Caco-2 (cell line): ENCODE data around the gene CYP20A1. TPM values are rescaled to one million over a fixed set of nuclear protein-coding genes. Genes with fewer than 3 reads are reported as not detected.

Experiments
- BruUV-seq: library from RNA; stranded (reverse); fragments of 400-500 nt; replicated peaks from 2 replicates; lab custom pipeline; 2021; lab: Mats Ljungman, UMichigan
- CTCF ChIA-PET: fragments of 300-600 bp; sonication (Branson Sonifier 250); formaldehyde crosslinking; loops from one replicate; lab custom pipeline; 2022; ENCODE audit warnings: antibody characterized with exemption; lab: Charles Lee
- POLR2A ChIA-PET: fragments of 300-600 bp; sonication (Branson Sonifier 250); formaldehyde crosslinking; loops from one replicate; lab custom pipeline; 2022; ENCODE audit warnings: antibody characterized with exemption; lab: Charles Lee
- DNase-seq, 2 experiments: peaks; one replicate each; pipeline versions ENCODE4 v3.0.0 to v3.0.0-alpha.2; 2020 to 2022
- H3K27me3 ChIP-seq: replicated peaks from 2 replicates; pipeline ENCODE4 v1.6.0; 2011; ENCODE audit warnings: low read length; ENCODE audit not compliant: control insufficient read depth, insufficient read depth
- H3K36me3 ChIP-seq: 2 replicates; pipeline ENCODE4 v1.5.1; 2011; ENCODE audit warnings: low read length; ENCODE audit not compliant: control insufficient read depth, insufficient read depth
- H3K4me1 ChIP-seq: fragments of 250-450 bp; sonication (Bioruptor Pico); 2 replicates; pipeline ENCODE4 v1.5.1; 2020; ENCODE audit warnings: mild to moderate bottlenecking
- H3K4me3 ChIP-seq: 2 replicates; pipeline ENCODE4 v1.5.1; 2011; ENCODE audit warnings: low read depth, mild to moderate bottlenecking, control low read depth, low read length
- H3K9me3 ChIP-seq: fragments of 250-450 bp; sonication (Bioruptor Pico); 2 replicates; pipeline ENCODE4 v1.5.1; 2020; ENCODE audit warnings: mild to moderate bottlenecking, moderate library complexity
- H3K27ac Mint-ChIP-seq: one replicate; pipeline ENCODE4 v1.8.0; 2022; ENCODE audit warnings: mixed read lengths; ENCODE audit not compliant: unreplicated experiment
- H3K27me3 Mint-ChIP-seq: one replicate; pipeline ENCODE4 v1.8.0; 2022; ENCODE audit warnings: mixed read lengths; ENCODE audit not compliant: insufficient read depth, unreplicated experiment
- H3K36me3 Mint-ChIP-seq: one replicate; pipeline ENCODE4 v1.8.0; 2022; ENCODE audit warnings: mild to moderate bottlenecking, mixed read lengths; ENCODE audit not compliant: insufficient read depth, unreplicated experiment
- H3K4me1 Mint-ChIP-seq: one replicate; pipeline ENCODE4 v1.8.0; 2022; ENCODE audit warnings: low read depth, mixed read lengths; ENCODE audit not compliant: unreplicated experiment
- H3K4me3 Mint-ChIP-seq: one replicate; pipeline ENCODE4 v1.8.0; 2022; ENCODE audit warnings: mild to moderate bottlenecking, moderate library complexity, mixed read lengths; ENCODE audit not compliant: unreplicated experiment
- H3K9me3 Mint-ChIP-seq: one replicate; pipeline ENCODE4 v1.8.0; 2022; ENCODE audit warnings: mixed read lengths; ENCODE audit not compliant: unreplicated experiment
- intact Hi-C: fragments of 100-400 bp; cut with micrococcal nuclease; formaldehyde crosslinking; loops from one replicate; pipeline ENCODE4 v1.10.0; 2022; ENCODE audit not compliant: unreplicated experiment
- total RNA-seq: library from RNA; stranded (reverse); gene quantifications from 2 replicates; pipeline ENCODE4 v1.2.3, GENCODE V29; 2022
- TF ChIP-seq, protein P1 (sequence below), 2 experiments: fragments of 200-600 bp in 1 of 2; IDR thresholded peaks; 1 replicate in 1 of 2; 2 replicates in 1 of 2; pipeline versions ENCODE4 v1.5.1 to v1.8.0; 2011 to 2022; ENCODE audit warnings: antibody characterized with exemption in 1 of 2, control low read depth in 1 of 2, inconsistent platforms in 1 of 2, low read depth in 1 of 2, low read length in 1 of 2, mild to moderate bottlenecking in 1 of 2, moderate library complexity in 1 of 2; ENCODE audit not compliant: insufficient read depth in 1 of 2, severe bottlenecking in 1 of 2, unreplicated experiment in 1 of 2

Gene CYP20A1
- total RNA-seq, 1 experiment from 2014 or later, result 39.3 TPM

DNA sequence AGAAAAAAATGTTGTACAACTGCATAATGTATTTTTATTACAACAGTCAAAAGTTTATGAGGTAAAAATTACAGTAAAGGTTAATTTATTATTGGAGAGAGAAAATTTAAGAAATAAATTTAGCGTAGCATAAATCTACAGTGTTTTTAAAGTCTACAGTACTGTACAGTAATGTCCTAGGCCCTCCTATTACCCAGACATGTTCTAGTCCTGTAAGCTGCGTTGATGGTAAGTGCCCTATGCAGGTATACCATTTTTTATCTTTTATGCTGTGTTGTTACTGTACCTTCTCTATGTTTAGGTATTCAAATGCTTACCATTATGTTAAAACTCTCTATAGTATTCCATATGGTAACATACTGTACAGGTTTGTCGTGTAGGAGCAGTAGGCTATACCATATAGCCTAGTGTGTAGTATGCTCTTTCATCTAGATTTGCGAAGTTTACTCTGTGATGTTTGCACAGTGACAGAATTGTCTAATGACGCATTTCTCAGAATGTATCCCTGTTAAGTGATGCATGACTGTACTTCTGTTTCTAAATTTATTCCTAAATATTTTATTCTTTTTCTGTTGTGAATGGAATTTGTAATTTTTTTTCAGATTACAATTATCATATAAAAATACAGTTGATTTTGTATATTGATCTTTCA is 113.9 kb downstream of the CYP20A1 start:
- TF ChIP-seq, protein P1, sequence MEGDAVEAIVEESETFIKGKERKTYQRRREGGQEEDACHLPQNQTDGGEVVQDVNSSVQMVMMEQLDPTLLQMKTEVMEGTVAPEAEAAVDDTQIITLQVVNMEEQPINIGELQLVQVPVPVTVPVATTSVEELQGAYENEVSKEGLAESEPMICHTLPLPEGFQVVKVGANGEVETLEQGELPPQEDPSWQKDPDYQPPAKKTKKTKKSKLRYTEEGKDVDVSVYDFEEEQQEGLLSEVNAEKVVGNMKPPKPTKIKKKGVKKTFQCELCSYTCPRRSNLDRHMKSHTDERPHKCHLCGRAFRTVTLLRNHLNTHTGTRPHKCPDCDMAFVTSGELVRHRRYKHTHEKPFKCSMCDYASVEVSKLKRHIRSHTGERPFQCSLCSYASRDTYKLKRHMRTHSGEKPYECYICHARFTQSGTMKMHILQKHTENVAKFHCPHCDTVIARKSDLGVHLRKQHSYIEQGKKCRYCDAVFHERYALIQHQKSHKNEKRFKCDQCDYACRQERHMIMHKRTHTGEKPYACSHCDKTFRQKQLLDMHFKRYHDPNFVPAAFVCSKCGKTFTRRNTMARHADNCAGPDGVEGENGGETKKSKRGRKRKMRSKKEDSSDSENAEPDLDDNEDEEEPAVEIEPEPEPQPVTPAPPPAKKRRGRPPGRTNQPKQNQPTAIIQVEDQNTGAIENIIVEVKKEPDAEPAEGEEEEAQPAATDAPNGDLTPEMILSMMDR (IDR thresholded peaks at IDR 0.05; ENCODE audit: insufficient read depth in 1 of 2, low read depth in 1 of 2, low read length in 1 of 2, severe bottlenecking in 1 of 2, unreplicated experiment in 1 of 2), result no peak
- intact Hi-C loops, result no loop called here
- Mint-ChIP-seq H3K4me3 (no peak overlapping the region), H3K4me1 (peaks cover 10% of the 10 kb centered on the region), H3K9me3 (no peaks in the 10 kb centered on the region), H3K27me3 (no peaks in the 10 kb centered on the region), H3K36me3 (peaks cover 6% of the 10 kb centered on the region), H3K27ac (no peak overlapping the region)
- Histone ChIP-seq H3K9me3 (no peaks in the 10 kb centered on the region), H3K36me3 (no peaks in the 10 kb centered on the region), H3K27me3 (no peaks in the 10 kb centered on the region), H3K4me3 (no peak overlapping the region), H3K4me1 (no peaks in the 10 kb centered on the region)
- CTCF ChIA-PET, result no interaction called here
- DNase-seq, result no peak
- BruUV-seq, result no TSS peak
- POLR2A ChIA-PET, result no interaction called here

DNA sequence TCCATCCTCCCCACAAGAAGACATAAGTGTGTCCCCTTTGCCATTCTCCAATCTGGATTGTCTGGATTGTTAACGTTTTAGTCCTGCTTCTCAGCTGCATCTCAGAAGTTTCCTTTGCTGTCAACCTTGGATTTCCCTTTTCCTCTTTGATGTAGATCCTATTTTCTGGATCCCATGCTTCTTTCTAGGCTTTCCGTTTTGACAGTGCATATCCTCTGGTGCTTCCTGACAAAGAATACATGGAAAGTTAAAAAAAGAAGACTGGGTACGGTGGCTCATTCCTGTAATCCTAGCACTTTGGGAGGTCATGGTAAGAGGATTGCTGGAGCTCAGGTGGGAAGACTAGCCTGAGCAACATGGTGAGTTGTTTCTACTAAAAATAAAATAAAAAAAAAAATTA is 116.1 kb downstream of the CYP20A1 start:
- H3K27me3 ChIP-seq, result no peaks in the 10 kb centered on the region
- no peak overlapping the region for H3K4me3 Mint-ChIP-seq
- ChIA-PET POLR2A (no interaction called here), CTCF (no interaction called here)
- H3K27ac Mint-ChIP-seq, result no peak overlapping the region
- no peaks in the 10 kb centered on the region for H3K9me3 Mint-ChIP-seq
- H3K4me1 Mint-ChIP-seq, result peaks cover 10% of the 10 kb centered on the region
- 0 out of 2 replicates have a peak, but pooled peaks cover 3% of the 10 kb centered on the region for H3K9me3 ChIP-seq
- DNase-seq, result no peak
- no peaks in the 10 kb centered on the region for H3K4me1 ChIP-seq
- no peaks in the 10 kb centered on the region for H3K36me3 ChIP-seq
- BruUV-seq, result no TSS peak
- intact Hi-C loops, result no loop called here
- H3K36me3 Mint-ChIP-seq, result peaks cover 6% of the 10 kb centered on the region
- no peaks in the 10 kb centered on the region for H3K27me3 Mint-ChIP-seq
- TF ChIP-seq, protein P1 (IDR thresholded peaks at IDR 0.05; ENCODE audit: insufficient read depth in 1 of 2, low read depth in 1 of 2, low read length in 1 of 2, severe bottlenecking in 1 of 2, unreplicated experiment in 1 of 2), result no peak
- no peak overlapping the region for H3K4me3 ChIP-seq

Other genes starting within 250 kb of the CYP20A1 start
- gene NBEAL1, start 224.1 kb upstream of the CYP20A1 start, total RNA-seq, result 39.9 and 44.1 TPM in 2 replicates
- gene ABI2, start 89.4 kb downstream of the CYP20A1 start, total RNA-seq, result 58.6 and 60.0 TPM in 2 replicates